GM20000 (cell line): ENCODE measurements around the gene LAGE3.

Experiments
- DNase-seq: peaks from one replicate; pipeline ENCODE4 v3.0.0; 2012; ENCODE audit warnings: low spot score
- TF ChIP-seq, protein P1 (sequence below): IDR thresholded peaks from 2 replicates; pipeline ENCODE4 v1.5.1; 2012; ENCODE audit warnings: mild to moderate bottlenecking, control low read depth; ENCODE audit errors: extremely low read depth, missing control alignments

LAGE3 gene, protein sequence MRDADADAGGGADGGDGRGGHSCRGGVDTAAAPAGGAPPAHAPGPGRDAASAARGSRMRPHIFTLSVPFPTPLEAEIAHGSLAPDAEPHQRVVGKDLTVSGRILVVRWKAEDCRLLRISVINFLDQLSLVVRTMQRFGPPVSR

DNA sequence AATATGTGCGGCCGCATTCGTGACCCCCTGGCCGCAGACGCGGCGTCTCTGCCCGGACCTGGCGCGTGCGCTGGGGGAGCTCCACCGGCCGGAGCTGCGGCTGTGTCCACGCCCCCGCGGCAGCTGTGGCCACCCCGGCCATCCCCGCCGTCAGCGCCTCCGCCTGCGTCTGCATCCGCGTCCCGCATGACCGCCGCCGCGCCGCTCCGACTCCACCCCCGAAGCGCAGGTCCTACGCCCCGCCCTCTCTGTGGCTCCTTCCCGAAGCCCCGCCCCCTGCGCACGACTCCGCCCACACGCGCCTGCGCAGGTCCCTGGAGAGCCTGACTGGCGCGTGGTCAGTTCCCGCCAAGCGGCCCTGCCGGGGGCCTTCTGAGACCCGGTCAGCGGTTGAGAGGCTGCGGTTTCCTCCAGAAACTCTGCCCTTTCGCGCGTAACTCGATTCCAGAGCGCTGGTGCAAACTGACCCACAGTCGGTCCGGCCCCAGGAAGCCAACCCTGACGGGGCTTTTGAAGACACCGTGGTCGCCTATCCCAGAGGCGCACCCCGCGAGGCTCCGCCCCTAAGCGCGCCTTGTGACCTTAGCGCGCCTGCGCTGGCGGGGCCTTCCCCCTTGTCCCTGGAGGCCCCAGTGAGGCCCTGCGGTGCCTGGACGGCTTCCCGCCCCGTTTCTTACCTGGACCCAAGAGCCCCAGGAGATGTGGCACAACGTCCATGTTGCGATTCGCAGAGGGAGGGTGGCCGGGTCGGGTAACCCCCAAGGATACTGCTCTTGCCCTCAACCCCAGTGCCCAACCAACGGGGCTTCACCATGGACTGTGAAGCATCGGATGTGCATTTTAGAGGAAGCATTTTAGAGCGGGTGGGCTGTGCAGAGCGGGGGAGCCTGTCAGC, at the start of gene LAGE3:
Gene LAGE3, minus strand, starts transcription at position 554 of the 895 bp plus-strand sequence. Its CDS starts 366 bp downstream, at position 188.
- peak; percentile 94 for DNase-seq
- TF ChIP-seq, protein P1, sequence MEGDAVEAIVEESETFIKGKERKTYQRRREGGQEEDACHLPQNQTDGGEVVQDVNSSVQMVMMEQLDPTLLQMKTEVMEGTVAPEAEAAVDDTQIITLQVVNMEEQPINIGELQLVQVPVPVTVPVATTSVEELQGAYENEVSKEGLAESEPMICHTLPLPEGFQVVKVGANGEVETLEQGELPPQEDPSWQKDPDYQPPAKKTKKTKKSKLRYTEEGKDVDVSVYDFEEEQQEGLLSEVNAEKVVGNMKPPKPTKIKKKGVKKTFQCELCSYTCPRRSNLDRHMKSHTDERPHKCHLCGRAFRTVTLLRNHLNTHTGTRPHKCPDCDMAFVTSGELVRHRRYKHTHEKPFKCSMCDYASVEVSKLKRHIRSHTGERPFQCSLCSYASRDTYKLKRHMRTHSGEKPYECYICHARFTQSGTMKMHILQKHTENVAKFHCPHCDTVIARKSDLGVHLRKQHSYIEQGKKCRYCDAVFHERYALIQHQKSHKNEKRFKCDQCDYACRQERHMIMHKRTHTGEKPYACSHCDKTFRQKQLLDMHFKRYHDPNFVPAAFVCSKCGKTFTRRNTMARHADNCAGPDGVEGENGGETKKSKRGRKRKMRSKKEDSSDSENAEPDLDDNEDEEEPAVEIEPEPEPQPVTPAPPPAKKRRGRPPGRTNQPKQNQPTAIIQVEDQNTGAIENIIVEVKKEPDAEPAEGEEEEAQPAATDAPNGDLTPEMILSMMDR: no peak

- TF ChIP-seq, protein P1: peak; percentile 5
- DNase-seq: peak; percentile 76
These were observed 48.0 kb upstream of the LAGE3 start for GRCh38 chrX:154526901-154527675.

- TF ChIP-seq, protein P1: no peak
- DNase-seq: no peak
These were observed 46.8 kb upstream of the LAGE3 start for GRCh38 chrX:154525606-154526490.

DNA sequence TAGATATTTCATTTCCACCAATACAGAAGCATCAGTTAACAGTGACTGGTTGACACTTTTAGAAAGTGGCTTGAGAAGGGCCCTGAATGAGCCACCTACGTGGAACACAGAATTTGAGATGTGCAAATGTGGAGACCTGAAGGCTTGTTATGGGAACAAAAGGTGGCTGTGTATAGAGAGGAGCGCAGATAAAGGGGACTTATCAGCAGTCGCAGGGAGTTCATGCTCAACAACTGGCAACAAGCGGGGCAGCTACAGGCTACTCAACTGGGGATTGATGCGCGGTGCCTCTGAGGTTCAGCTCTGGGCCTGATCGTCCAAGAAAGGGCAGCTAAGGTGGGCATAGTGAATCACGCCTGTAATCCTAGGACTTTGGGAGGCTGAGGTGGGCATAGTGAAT, 40.3 kb upstream of the LAGE3 start:
- DNase-seq: no peak
- TF ChIP-seq, protein P1: no peak

DNA sequence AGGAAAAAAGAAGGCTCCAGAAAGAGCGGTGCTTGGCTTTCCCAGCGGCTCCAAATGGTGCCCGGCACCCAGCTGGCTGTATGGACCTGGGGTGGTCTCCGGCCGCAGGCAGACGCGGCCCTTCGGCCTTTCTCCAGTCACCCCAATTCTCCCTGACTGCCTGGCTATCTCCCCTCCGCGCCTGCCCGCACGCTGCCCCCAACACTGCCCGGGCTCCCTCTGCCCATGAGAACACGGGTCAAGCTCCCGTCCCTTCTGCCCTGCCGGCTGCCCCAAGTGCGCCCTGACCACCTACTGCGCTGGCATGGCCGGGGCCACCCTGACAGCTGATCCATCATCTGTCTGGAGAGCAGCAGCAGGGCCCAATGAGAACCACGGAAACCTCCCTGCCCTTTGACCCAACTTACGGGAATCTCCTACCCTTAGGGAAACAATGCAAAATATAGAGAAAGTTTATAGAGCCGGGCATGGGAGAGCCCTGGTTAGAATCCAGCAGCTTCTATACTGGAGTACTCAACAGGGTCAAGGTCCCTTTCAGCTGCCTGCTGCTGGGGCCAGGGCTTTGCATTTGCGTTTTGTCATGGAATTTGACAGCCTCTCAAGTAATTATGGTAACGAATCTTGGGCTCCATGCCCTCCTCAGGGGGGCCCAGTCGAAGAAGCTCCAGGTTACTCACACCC, 38.2 kb upstream of the LAGE3 start:
- no peak for DNase-seq
- TF ChIP-seq, protein P1: no peak

GRCh38 chrX:154516656-154517100, 37.6 kb upstream of the LAGE3 start:
- TF ChIP-seq, protein P1: no peak
- DNase-seq: peak; percentile 15
